Mucosa of stomach (tissue), 1 donor: ENCODE data around the gene CASP5.
"Not testable (repeated sequence)": the region's sequence is repeated elsewhere in the genome, so short reads cannot be mapped to it uniquely, and the experiment has no call there.

Experiments used
- H3K27me3 ChIP-seq: one replicate; pipeline ENCODE4 v1.7.0; 2013; ENCODE audit warnings: mild to moderate bottlenecking, low read length; ENCODE audit not compliant: control insufficient read depth, insufficient read depth
- H3K36me3 ChIP-seq: one replicate; pipeline ENCODE4 v1.7.0; 2013; ENCODE audit warnings: low read length; ENCODE audit not compliant: control insufficient read depth, insufficient read depth
- H3K4me1 ChIP-seq: one replicate; pipeline ENCODE4 v1.7.0; 2013; ENCODE audit warnings: mild to moderate bottlenecking, low read length; ENCODE audit not compliant: control insufficient read depth, insufficient read depth
- H3K4me3 ChIP-seq: one replicate; pipeline ENCODE4 v1.7.0; 2013; ENCODE audit warnings: low read length
- H3K9ac ChIP-seq: one replicate; pipeline ENCODE4 v1.7.0; 2013; ENCODE audit warnings: mild to moderate bottlenecking, low read length, moderate library complexity
- H3K9me3 ChIP-seq: one replicate; pipeline ENCODE4 v1.7.0; 2013; ENCODE audit warnings: mild to moderate bottlenecking, low read length, moderate library complexity; ENCODE audit not compliant: control insufficient read depth
- donor health status: Pancreatic carcinoma.

The CASP5 gene

GRCh38 chr11:104984808-104985207 is 38.2 kb downstream of the CASP5 start:
- no peak overlapping the region for H3K9ac ChIP-seq
- no peaks in the 10 kb centered on the region for H3K4me1 ChIP-seq
- no peak overlapping the region for H3K4me3 ChIP-seq
- no peaks in the 10 kb centered on the region for H3K9me3 ChIP-seq
- no peaks in the 10 kb centered on the region for H3K36me3 ChIP-seq
- H3K27me3 ChIP-seq, result no peaks in the 10 kb centered on the region

GRCh38 chr11:104979839-104980238 is 43.1 kb downstream of the CASP5 start:
- H3K36me3 ChIP-seq, result no peaks in the 10 kb centered on the region
- no peak overlapping the region for H3K9ac ChIP-seq
- no peaks in the 10 kb centered on the region for H3K27me3 ChIP-seq
- H3K4me3 ChIP-seq, result no peak overlapping the region
- no peaks in the 10 kb centered on the region for H3K9me3 ChIP-seq
- no peaks in the 10 kb centered on the region for H3K4me1 ChIP-seq

- H3K4me3 ChIP-seq, result no peak overlapping the region
- H3K27me3 ChIP-seq, result no peaks in the 10 kb centered on the region
- no peak overlapping the region for H3K9ac ChIP-seq
- H3K36me3 ChIP-seq, result no peaks in the 10 kb centered on the region
- peaks cover 5% of the 10 kb centered on the region for H3K4me1 ChIP-seq
- no peaks in the 10 kb centered on the region for H3K9me3 ChIP-seq
These were observed 49.4 kb downstream of the CASP5 start for GRCh38 chr11:104973616-104974015.

GRCh38 chr11:104972924-104973323 is 50.0 kb downstream of the CASP5 start:
- not testable (repeated sequence) for H3K36me3 ChIP-seq, H3K4me1 ChIP-seq, H3K9me3 ChIP-seq, H3K4me3 ChIP-seq, H3K27me3 ChIP-seq, H3K9ac ChIP-seq

GRCh38 chr11:104970756-104971155 is 52.2 kb downstream of the CASP5 start:
- Histone ChIP-seq H3K4me1 (peaks cover 8% of the 10 kb centered on the region), H3K36me3 (no peaks in the 10 kb centered on the region), H3K27me3 (no peaks in the 10 kb centered on the region), H3K4me3 (no peak overlapping the region), H3K9me3 (no peaks in the 10 kb centered on the region), H3K9ac (no peak overlapping the region)

- no peaks in the 10 kb centered on the region for H3K27me3 ChIP-seq
- H3K9ac ChIP-seq, result peak overlapping the region; percentile 74
- H3K36me3 ChIP-seq, result no peaks in the 10 kb centered on the region
- no peaks in the 10 kb centered on the region for H3K9me3 ChIP-seq
- H3K4me3 ChIP-seq, result peak overlapping the region; percentile 43
- H3K4me1 ChIP-seq, result peaks cover 14% of the 10 kb centered on the region
These were observed 53.9 kb downstream of the CASP5 start for GRCh38 chr11:104968856-104969776.

- Histone ChIP-seq H3K27me3 (no peaks in the 10 kb centered on the region), H3K36me3 (no peaks in the 10 kb centered on the region), H3K9me3 (no peaks in the 10 kb centered on the region), H3K4me1 (peaks cover 14% of the 10 kb centered on the region), H3K4me3 (peak within 1 kb of the TSS; percentile 43), H3K9ac (peak within 1 kb of the TSS; percentile 74)
These were observed 54.6 kb downstream of the CASP5 start, which contains the start of gene CASP4 for GRCh38 chr11:104968355-104968855. CASP4 (minus strand) TSS chr11:104968574; CDS start chr11:104968525, 49 bp downstream.

- H3K4me3 ChIP-seq, result peak overlapping the region; percentile 43
- H3K9ac ChIP-seq, result peak overlapping the region; percentile 74
- H3K36me3 ChIP-seq, result no peaks in the 10 kb centered on the region
- H3K9me3 ChIP-seq, result no peaks in the 10 kb centered on the region
- H3K4me1 ChIP-seq, result peaks cover 14% of the 10 kb centered on the region
- no peaks in the 10 kb centered on the region for H3K27me3 ChIP-seq
These were observed 55.2 kb downstream of the CASP5 start for GRCh38 chr11:104967534-104968354.

- H3K4me3 ChIP-seq, result no peak overlapping the region
These were observed 57.2 kb downstream of the CASP5 start for GRCh38 chr11:104965735-104966134.

GRCh38 chr11:104964247-104964646 is 58.7 kb downstream of the CASP5 start:
- Histone ChIP-seq H3K9me3 (no peaks in the 10 kb centered on the region), H3K27me3 (no peaks in the 10 kb centered on the region), H3K36me3 (no peaks in the 10 kb centered on the region), H3K9ac (no peak overlapping the region), H3K4me3 (no peak overlapping the region), H3K4me1 (peaks cover 14% of the 10 kb centered on the region)

More at GRCh38 chr11:104965735-104966134, 57.2 kb downstream of the CASP5 start:
- Histone ChIP-seq H3K27me3 (no peaks in the 10 kb centered on the region), H3K9me3 (no peaks in the 10 kb centered on the region), H3K9ac (no peak overlapping the region), H3K4me1 (peaks cover 14% of the 10 kb centered on the region), H3K36me3 (no peaks in the 10 kb centered on the region)

GRCh38 chr11:104962852-104963251 is 60.1 kb downstream of the CASP5 start:
- H3K36me3 ChIP-seq, result no peaks in the 10 kb centered on the region
- H3K4me3 ChIP-seq, result no peak overlapping the region
- H3K27me3 ChIP-seq, result no peaks in the 10 kb centered on the region
- H3K4me1 ChIP-seq, result peaks cover 9% of the 10 kb centered on the region
- no peak overlapping the region for H3K9ac ChIP-seq
- no peaks in the 10 kb centered on the region for H3K9me3 ChIP-seq

GRCh38 chr11:104957280-104957679 is 65.7 kb downstream of the CASP5 start:
- Histone ChIP-seq H3K9me3 (no peaks in the 10 kb centered on the region), H3K36me3 (no peaks in the 10 kb centered on the region), H3K27me3 (no peaks in the 10 kb centered on the region), H3K9ac (no peak overlapping the region), H3K4me1 (no peaks in the 10 kb centered on the region), H3K4me3 (no peak overlapping the region)
